HPDE6-E6E7 (cell line): ENCODE data around the gene ABCA6.
"Not testable (repeated sequence)": the region's sequence is repeated elsewhere in the genome, so short reads cannot be mapped to it uniquely, and the experiment has no call there.

Source experiments
- DNase-seq: peaks from one replicate; pipeline ENCODE4 v3.0.0; 2011; ENCODE audit warnings: missing footprints; ENCODE audit errors: extremely low spot score

The ABCA6 gene

DNA sequence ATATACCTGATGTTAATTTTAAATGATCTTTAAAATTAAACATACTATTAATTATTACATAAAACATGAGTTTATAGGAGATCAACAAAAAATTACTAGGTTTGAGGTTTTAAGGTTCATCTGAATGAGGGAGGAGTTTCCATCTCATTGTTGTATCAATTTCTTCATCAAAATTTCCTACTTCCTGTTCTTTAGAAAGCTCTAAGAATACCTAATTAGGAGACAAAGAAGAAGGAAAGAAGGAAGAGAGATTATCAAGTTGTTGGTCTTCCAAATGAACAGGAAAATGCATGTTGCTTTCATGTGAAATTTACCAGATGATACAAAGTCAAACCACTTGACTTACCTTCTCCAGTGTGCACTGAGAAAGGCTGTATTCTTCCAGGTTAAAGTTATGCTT lies 62.8 kb downstream of the ABCA6 start:
- no peak for DNase-seq

DNA sequence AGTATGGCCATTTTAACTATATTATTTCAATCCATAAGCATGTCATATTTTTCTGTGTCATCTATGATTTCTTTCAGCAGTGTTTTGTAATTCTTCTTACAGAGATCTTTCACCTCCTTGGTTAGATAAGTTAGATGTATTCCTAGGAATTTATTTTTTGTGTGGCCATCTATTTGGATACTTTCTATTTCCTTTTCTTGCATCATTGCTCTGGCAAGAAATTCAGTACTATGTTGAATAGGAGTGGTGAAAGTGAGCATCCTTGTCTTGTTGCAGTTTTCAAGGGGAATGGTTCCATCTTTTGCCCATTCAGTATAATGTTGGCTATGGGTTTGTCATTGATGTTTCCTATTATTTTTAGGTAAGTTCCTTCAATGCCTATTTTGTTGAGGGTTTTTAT lies 65.9 kb downstream of the ABCA6 start:
- DNase-seq: no peak

GRCh38 chr17:69073392-69073791 lies 68.3 kb downstream of the ABCA6 start:
- not testable (repeated sequence) for DNase-seq

DNA sequence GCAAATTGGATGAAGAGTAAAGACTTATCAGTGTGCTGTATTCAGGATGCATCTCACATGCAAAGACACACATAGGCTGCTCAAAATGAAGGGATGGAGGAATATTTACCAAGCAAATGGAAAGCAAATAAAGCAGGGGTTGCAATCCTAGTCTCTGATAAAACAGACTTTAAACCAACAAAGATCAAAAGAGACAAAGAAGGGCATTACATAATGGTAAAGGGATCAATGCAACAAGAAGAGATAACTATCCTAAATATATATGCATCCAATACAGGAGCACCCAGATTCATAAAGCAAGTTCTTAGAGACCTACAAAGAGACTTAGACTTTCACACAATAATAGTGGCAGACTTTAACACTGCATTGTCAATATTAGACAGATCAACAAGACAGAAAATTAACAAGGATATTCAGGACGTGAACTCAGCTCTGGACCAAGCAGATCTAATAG lies 68.9 kb downstream of the ABCA6 start:
- DNase-seq: not testable (repeated sequence)

DNA sequence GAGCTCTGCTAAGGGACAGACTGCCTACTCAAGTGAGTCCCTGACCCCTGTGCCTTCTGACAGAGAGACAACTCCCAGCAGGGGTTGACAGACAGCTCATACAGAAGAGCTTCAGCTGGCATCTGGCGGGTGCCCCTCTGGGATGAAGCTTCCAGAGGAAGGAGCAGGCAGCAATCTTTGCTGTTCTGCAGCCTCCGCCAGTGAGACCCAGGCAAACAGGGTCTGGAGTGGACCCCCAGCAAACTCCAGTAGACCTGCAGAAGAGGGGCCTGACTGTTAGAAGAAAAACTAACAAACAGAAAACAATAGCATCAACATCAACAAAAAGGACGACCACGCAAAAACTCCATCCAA lies 70.5 kb downstream of the ABCA6 start:
- DNase-seq: not testable (repeated sequence)

- DNase-seq: not testable (repeated sequence)
These were observed 71.1 kb downstream of the ABCA6 start for GRCh38 chr17:69070378-69071232.

- DNase-seq: no peak
These were observed 72.4 kb downstream of the ABCA6 start for GRCh38 chr17:69069226-69069750.

DNA sequence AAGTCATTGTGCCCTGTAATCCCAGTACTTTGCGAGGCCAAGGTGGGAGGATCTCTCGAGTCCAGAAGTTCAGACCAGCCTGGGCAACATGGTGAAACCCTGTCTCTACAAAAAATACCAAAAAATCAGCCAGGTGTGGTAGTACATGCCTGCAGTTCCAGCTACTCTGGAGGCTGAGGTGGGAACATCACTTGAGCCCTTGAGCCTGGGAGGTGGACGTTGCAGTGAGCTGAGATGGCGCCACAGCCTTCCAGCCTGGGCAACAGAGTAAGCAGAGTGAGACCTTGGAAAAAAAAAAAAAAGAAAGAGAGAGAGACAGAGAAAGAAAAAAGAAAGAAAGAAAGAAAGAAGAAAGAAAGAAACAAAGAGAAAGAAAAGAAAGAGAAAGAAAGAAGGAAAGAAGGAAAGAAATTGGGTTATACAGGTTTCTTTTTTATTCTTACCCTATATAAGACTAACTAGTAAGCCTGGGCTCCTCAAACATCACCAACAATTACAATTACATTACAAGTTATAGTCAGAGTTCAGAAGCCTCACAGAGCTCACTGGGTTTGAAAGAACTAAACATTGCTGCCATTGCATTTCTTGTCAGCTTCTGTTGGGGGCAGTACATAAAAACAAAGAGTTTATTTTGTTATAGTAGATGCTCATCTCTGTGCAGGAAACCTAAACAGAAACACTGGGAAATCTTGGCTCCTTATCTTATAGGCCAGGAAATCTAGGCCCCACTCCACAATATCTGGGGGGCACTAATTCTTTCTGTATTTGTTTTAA lies 74.2 kb downstream of the ABCA6 start:
- DNase-seq: no peak

GRCh38 chr17:69066482-69066881 lies 75.2 kb downstream of the ABCA6 start:
- DNase-seq: no peak

DNA sequence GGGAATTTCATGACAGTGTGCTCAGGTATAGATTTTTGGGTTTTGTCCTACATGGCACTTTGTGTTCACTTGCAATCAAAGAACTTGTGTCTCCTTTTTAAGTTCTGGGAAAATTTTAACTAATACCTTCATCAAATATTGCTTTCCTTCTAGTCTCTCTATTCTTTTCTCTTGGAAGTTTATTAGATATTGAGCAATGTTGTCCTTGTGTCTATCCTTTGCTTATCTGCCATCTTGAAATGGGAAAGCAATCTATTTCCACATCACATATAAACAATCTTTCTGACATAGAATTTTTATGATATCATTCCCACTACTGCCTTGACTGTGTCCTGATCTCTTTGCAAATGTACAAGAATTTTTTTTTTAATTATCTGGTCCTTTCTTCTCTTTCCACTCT lies 76.6 kb downstream of the ABCA6 start:
- no peak for DNase-seq

GRCh38 chr17:69064476-69064875 lies 77.2 kb downstream of the ABCA6 start:
- no peak for DNase-seq

DNA sequence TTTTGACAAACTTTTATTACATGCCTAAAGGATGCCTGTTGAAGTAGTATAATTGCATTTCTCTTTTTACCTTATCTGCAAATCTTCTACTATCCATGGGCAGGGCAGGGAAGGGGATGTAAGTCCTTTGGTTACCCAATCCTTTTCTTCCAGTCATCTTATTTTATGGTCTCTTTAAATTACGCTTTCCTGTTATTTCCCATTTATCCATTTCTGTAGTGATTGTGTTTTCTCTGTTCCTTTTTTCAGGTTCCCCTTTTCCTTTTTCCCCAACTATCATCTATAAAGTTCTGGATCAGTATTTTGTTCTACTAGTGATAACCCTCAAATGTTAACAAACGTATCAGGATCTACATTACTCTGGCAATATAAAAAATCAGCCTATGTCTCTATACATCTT lies 77.7 kb downstream of the ABCA6 start:
- DNase-seq: no peak

- no peak for DNase-seq
These were observed 78.7 kb downstream of the ABCA6 start for GRCh38 chr17:69062860-69063581.

DNA sequence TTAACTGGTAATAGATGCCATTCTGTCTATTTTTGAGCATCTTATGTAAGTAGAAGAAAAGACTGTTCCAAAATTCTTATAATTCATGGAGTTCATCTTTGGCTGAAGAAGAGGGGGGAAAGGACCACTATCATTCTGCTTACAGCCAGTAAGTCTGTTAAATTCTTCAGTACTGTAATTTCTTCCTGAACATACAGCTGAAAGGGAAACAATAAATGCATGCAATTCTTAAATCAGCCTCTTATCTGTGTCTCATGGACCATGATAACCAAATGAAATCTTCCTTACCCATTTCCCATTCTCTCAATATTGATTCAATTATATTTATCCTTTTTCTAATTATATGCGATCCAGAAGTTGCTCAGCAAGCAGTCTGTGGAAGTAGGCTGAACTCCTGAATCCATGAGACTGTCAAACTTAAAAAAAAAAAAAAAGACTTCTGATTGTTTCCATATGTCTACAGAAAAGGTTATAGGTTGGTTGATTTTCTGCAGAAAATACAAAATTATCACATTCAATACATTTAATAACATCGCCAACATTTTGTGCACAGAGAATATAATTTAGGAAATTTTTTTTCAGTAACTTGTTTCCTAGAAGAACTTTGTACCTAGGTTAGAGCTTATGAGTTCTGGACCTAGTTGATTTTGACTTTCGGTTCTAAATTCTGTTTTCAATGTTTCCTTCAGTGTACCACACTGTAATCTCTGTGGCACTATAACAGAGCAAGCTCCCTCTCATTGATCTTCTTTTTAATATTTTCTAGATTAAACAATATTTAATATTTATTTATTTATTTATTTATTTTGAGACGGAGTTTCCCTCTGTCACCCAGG lies 79.8 kb downstream of the ABCA6 start:
- no peak for DNase-seq

- DNase-seq: no peak
These were observed 80.9 kb downstream of the ABCA6 start, which contains the start of gene ABCA9 for GRCh38 chr17:69060822-69061221. ABCA9 (minus strand) TSS chr17:69060927; CDS start chr17:69051126, 9,801 bp downstream.

DNA sequence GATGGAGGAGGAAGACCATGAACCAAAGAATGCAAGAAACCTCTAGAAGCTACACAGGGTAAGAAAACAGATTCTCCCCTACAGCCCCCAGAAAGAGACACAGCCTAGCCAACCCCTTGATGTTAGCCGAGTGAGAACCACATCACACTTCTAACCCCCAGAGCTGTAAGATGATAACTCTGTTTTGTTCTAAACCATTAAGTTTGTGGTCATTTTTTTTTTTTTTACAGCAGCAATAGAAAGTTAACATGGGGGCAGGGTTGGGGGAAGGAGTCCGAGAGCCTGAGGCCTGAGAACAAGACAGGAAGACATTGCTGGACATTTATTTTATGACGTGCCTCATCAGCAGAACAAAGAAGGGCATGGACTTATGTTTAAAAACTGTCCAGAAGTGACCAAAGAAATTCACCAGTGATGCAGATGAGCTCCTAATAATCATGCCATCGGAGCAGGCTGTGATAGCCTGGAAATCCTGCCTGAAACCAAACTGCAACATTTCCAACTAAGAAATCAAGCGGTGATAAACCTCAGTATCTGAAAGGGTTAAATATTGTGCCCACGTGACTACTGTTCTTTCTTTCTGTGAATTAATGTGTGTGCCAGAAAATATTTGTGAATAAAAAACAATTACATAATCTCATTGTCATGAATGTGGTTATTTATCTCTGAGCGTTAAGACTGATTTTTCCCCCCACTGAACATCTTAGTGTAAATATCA lies 82.1 kb downstream of the ABCA6 start:
- no peak for DNase-seq

DNA sequence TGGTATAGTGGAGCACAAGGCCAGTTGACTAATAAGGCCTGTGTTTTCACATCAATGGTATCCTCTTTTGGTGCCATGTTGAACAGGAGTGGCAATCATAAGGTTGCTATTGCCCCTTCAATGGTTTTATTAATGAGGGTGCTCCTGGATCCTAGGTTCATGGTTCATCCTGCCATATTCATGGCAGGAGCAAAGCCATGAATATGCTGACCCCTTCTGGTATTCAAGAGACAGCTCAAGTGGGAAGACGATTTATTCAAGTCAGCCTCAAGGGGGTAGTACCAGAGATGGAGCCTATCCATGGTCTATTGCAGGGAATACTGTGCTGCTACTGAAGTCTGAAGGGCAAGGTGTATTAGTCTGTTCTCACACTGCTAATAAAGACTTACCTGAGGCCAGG lies 83.5 kb downstream of the ABCA6 start:
- no peak for DNase-seq

DNA sequence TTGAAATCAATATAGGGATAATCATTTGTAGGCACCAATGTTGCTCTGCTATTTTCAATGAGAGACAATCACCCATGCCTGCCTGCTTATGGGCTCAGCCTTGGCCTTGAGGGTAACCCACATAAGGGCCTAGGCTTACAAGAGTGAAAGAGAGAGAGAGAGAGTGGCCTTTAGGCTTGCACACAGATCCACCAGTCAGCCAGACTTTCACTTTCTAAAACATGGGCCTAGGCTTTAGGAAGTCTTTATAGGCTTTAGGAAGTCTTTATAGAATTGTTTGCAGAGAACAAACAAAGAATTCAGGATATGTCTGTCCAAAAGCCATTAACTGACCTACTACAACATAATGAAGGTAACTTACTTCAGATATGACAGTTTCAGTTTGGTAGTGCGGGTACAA lies 84.4 kb downstream of the ABCA6 start:
- DNase-seq: no peak

DNA sequence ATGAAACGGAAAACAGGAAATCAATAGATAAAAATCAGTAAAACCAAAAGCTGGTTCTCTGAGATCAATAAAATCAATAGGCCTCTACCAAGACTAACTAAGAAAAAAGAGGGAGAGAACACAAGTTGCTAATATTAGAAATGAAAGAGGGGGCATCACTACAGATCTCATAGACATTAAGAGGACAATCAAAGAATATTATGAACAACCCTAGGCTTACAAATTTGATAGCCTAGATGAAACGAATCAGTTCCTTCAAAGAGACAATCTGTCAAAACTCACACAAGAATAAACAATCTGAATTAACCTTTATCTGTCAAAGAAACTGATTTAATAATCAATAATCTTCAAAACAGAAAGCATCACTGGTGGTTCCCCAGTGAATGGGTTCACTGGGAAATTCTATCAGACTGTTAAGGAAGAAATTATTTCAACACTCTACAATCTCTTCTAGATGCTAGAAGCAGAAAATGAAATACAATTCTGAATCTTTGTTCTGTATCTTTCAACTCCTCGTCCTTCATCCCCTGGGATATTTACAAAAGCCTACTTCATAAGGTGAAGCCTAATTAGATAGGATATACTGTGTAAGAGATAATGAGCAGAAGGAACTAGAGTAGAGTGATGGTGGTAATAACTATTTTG lies 85.4 kb downstream of the ABCA6 start:
- DNase-seq: no peak

DNA sequence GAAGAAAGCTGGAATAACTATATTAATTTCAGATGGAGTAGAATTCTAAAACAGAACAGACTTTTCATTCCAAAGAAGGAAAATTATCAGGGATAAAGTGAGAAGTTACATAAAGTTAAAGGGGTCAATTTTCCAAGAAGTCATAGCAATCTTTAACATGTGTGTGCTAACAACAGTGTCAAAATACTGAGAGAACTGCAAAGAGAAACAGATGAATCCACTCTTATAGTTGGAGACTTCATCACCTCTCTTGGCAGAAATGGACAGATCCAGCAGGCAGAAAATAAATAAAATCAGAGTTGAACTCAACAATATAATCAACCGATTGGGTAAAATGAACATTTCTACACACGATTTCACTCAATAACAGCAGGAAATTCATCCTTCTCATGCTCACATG lies 86.4 kb downstream of the ABCA6 start:
- no peak for DNase-seq
